SW480 (cell line): ENCODE data around the gene RAVER1.

Source experiments
- DNase-seq: peaks from one replicate; pipeline ENCODE4 v3.0.0-alpha.2; 2016; ENCODE audit warnings: low spot score

The RAVER1 gene

DNA sequence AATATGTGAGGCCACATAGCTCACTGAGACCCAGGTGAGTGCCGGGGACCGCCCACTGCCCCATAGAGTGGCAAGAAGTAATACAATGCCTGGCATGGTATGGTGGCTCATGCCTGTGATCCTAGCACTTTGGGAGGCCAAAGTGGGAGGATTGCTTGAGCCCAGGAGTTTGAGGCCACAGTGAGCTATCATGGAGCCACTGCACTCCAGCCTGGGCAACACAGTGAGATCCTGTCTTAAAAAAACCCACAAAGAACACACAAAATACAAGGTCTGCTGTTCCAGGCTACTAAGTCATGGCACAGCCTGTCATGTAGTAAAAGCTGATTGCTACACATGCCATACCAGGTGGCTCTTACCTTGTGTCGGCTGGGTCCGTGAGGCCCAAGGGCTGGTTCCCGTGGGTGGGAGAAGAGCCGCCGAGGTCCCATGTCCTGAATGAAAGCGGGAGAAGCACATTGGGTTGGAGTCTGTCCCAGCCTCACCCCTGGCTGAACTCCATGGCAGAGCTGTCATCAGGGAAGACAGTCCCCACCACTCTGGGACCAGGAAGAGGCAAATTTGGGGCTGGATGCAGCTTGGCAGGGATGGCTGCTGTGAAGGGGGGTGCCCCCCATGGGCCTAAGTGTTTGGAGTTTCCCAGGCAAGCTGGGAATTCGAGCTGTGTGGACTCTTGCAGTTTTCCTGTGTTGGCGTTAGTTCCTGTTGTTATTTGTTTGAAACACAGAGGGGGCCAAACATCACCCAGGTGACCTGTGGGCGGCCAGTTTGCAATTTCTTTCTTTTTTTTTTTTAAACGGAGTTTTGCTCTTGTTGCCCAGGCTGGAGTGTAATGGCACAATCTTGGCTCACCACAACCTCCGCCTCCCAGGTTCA is 14.3 kb downstream of the RAVER1 start:
- DNase-seq = no peak

DNA sequence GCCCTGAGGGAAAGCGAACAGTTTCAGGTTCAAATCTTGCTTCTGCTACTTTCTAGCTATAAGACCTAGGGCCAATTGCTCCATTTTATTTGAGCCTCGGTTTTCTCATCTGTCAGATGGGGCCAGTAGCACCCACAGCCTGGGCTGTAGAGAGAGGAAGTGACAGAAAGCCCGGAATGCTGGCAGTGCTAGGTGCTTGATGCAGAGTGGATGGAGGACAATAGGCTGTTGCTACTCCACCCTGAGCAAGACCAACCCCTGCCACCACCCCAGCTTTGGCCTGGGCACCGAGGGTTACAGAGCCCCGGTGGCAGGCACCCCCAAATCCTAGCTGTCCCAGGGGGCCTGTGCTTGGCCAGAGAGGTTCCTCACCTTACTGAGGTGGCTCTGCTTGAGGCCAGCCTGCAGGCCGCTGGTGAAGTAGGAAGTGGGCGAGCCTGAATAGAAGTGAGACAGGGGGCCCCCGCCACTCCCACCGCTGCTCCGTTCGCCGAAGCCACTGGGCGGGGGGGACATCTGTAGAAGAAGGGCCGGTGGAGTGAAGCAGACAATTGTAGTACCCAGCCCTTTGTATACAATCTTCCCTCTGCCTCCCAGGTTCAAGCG is 15.4 kb downstream of the RAVER1 start:
- no peak for DNase-seq

- DNase-seq = no peak
Measured at GRCh38 chr19:10317045-10317856, 16.1 kb downstream of the RAVER1 start.

GRCh38 chr19:10316229-10317044 is 16.9 kb downstream of the RAVER1 start:
- DNase-seq = no peak

- DNase-seq = peak; percentile 89
Measured at GRCh38 chr19:10315335-10316214, 17.8 kb downstream of the RAVER1 start, which contains the start of gene FDX2. Gene FDX2 (minus strand): TSS chr19:10316015. CDS start chr19:10315996, 19 bp downstream.

DNA sequence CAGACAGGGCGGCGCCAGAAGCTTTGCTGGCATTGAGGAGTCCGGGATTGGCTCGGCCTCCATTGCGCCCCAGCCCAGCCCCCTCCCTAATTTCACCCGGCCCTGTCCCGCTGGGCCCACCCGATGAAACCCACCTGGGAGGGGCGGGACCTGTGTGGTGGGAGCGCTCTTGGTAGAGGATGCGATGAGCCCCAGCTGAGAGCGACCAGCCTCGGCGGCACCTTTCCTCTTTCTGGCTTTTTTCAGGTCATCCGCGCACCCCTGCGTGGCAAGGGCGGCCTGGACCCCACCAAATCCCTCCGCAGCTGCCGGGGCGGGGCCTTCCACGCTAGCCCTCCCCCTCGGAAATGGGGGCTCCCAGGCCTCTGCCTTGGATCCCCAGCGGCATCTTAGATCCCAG is 23.9 kb downstream of the RAVER1 start, which contains the start of gene ZGLP1:
TSS of gene ZGLP1 (minus strand) at position 393 of the 400 bp plus-strand sequence.
- DNase-seq = no peak

DNA sequence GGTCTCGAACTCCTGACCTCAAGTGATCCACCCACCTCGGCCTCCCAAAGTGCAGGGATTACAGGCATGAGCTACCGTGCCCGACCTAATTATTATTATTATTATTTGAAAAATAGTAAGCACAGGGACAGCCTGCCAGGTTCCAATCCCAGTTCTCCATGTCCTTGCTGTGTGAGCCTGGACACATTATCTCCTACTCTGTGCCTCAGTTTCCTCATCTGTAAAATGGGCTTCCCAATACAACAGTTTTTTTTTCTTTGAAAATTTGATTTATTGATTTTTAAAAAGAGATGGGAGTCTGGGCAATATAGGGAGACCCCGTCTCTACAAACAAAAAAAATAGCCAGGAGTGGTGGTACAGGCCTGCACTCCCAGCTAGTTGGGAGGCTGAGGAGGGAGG is 27.0 kb downstream of the RAVER1 start:
- no peak for DNase-seq

GRCh38 chr19:10305139-10305806 is 28.1 kb downstream of the RAVER1 start:
- no peak for DNase-seq

- no peak for DNase-seq
Measured at GRCh38 chr19:10299545-10300458, 33.5 kb downstream of the RAVER1 start.

DNA sequence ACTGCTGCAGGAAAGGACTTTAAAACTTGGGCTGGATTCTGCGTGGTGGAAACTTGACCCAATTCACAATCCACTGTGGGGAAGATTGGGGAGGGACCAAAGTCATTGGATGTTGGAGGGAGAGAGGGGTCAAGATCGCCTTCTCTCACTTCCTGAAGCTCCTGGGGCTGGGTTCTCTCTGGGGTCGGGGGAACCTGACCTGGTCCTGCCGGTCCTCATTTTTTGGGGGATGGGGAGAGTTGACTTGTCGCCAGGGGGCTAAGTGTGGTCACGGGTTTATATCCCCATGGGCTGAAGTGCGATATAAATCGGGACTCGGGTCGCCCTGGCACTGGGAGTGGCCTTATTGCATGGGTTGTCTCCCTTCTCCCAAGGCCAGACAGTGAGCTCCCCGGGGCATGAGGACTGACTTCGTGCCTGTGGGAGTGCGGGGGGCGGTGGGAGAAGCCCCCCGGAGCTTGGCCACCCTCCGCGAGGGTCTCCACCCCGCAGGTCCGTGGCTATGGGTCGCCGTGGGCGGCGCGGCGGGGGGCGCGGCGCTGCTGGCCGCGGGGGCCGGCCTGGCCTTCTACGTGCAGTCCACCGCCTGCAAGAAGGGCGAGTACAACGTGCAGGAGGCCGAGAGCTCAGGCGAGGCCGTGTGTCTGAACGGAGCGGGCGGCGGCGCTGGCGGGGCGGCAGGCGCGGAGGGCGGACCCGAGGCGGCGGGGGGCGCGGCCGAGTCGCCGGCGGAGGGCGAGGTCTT is 37.3 kb downstream of the RAVER1 start:
- no peak for DNase-seq

- DNase-seq = no peak
Measured at GRCh38 chr19:10295305-10295846, 38.0 kb downstream of the RAVER1 start.

DNA sequence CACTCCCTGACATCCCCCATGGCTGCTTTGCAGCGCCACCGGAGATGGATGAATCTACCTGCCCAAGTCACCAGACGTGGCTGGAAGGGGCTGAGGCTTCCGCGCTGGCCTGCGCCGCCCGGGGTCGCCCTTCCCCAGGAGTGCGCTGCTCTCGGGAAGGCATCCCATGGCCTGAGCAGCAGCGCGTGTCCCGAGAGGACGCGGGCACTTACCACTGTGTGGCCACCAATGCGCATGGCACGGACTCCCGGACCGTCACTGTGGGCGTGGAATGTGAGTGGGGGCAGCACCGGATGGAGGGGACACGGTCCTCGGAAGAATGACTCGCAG is 39.0 kb downstream of the RAVER1 start:
- no peak for DNase-seq

GRCh38 chr19:10293637-10294367 is 39.5 kb downstream of the RAVER1 start:
- no peak for DNase-seq

DNA sequence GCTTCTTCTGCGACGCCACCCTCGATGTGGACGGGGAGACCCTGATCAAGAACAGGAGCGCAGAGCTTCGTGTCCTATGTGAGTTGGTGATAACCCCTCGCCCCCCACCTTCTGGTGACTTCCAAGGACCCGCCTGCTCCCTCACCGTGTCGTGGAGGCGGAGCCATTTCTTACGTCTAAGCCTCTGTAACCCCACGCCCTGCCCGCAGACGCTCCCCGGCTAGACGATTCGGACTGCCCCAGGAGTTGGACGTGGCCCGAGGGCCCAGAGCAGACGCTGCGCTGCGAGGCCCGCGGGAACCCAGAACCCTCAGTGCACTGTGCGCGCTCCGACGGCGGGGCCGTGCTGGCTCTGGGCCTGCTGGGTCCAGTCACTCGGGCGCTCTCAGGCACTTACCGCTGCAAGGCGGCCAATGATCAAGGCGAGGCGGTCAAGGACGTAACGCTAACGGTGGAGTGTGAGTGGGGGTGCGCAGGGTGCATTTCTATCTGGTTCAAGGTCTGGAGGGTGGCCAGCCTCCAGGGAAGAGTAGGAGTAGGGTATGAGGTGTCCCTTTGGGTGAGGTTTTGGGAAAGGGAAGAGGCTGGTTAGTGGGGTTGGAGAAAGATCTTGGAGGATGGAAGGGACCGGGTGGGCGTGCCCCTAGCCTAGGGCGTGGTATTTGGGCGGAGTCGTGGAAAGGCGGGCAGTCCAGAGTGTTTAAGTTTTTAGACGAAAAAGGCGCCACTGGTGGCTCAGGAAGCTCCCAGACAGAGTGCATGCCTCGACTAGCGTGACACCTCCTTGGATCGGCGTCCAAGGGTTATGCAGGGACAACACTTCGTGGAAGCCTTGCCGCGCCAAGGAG is 40.3 kb downstream of the RAVER1 start:
- no peak for DNase-seq

GRCh38 chr19:10292206-10292788 is 41.0 kb downstream of the RAVER1 start:
- peak; percentile 74 for DNase-seq
